Measurements from ENCODE around the gene CDT1.
"Not testable (repeated sequence)": the region's sequence is repeated elsewhere in the genome, so short reads cannot be mapped to it uniquely, and the experiment has no call there.

CDT1 gene

GRCh38 chr16:88769617-88770460 is 33.8 kb upstream of the CDT1 start:
- peak; percentile 35 to 80 for DNase-seq

GRCh38 chr16:88770461-88771293 is 32.9 kb upstream of the CDT1 start:
- peak; percentile 9 to 69 for DNase-seq

- DNase-seq = no peak
Observed at GRCh38 chr16:88771294-88771772, 32.3 kb upstream of the CDT1 start.

- DNase-seq = not testable (repeated sequence)
Observed at GRCh38 chr16:88771781-88772180, 31.8 kb upstream of the CDT1 start.

GRCh38 chr16:88772871-88773811 is 30.4 kb upstream of the CDT1 start:
- no peak for DNase-seq

- DNase-seq = peak in 1 of 2 experiments; percentile 11
Observed at GRCh38 chr16:88773812-88774291, 29.7 kb upstream of the CDT1 start.

- DNase-seq = no peak
Observed at GRCh38 chr16:88774544-88775393, 28.8 kb upstream of the CDT1 start.

- no peak for DNase-seq
Observed at GRCh38 chr16:88775825-88776224, 27.8 kb upstream of the CDT1 start.

GRCh38 chr16:88777471-88778270 is 25.9 kb upstream of the CDT1 start:
- DNase-seq = no peak

GRCh38 chr16:88778271-88778525 is 25.4 kb upstream of the CDT1 start:
- DNase-seq = no peak

- no peak for DNase-seq
Observed at GRCh38 chr16:88778541-88779065, 25.0 kb upstream of the CDT1 start.

- no peak for DNase-seq
Observed at GRCh38 chr16:88779406-88780141, 24.0 kb upstream of the CDT1 start.

- no peak for DNase-seq
Observed at GRCh38 chr16:88780142-88781062, 23.2 kb upstream of the CDT1 start.

GRCh38 chr16:88781140-88782077 is 22.2 kb upstream of the CDT1 start:
- no peak for DNase-seq

GRCh38 chr16:88782454-88783390 is 20.9 kb upstream of the CDT1 start:
- no peak for DNase-seq

GRCh38 chr16:88783391-88784073 is 20.1 kb upstream of the CDT1 start:
- peak in 1 of 2 experiments; percentile 34 for DNase-seq
